ENCODE results near the gene TFEC.

GRCh38 chr7:115980159-115980558 is 50.4 kb downstream of the TFEC start:
- TF ChIP-seq CTCF (IDR thresholded peaks at IDR 0.05) (no peak), POLR2AphosphoS5 (IDR thresholded peaks at IDR 0.05) (no peak)

All from esophagus muscularis mucosa (tissue), 3 donors.